ENCODE measurements around the gene MED26. TPM values are rescaled to one million over a fixed set of nuclear protein-coding genes. Genes with fewer than 3 reads are reported as not detected.

The MED26 gene
- total RNA-seq, 1 experiment from 2014 or later = 12.5 TPM

GRCh38 chr19:16615808-16616207 lies 12.2 kb downstream of the MED26 start:
- DNase-seq (ENCODE audit: low spot score) = no peak

- DNase-seq (ENCODE audit: low spot score) = no peak
These were observed 13.1 kb downstream of the MED26 start for GRCh38 chr19:16614941-16615340.

- no peak for DNase-seq (ENCODE audit: low spot score)
These were observed 14.2 kb downstream of the MED26 start for GRCh38 chr19:16613841-16614240.

GRCh38 chr19:16612636-16613035 lies 15.4 kb downstream of the MED26 start:
- no peak for DNase-seq (ENCODE audit: low spot score)

GRCh38 chr19:16611121-16611520 lies 16.9 kb downstream of the MED26 start:
- DNase-seq (ENCODE audit: low spot score) = no peak

- no peak for DNase-seq (ENCODE audit: low spot score)
These were observed 18.3 kb downstream of the MED26 start for GRCh38 chr19:16609511-16610200.

- no peak for DNase-seq (ENCODE audit: low spot score)
These were observed 19.7 kb downstream of the MED26 start for GRCh38 chr19:16608290-16608739.

- DNase-seq (ENCODE audit: low spot score) = no peak
These were observed 20.2 kb downstream of the MED26 start for GRCh38 chr19:16607819-16608218.

GRCh38 chr19:16605553-16605994 lies 22.4 kb downstream of the MED26 start:
- no peak for DNase-seq (ENCODE audit: low spot score)

GRCh38 chr19:16605115-16605514 lies 22.9 kb downstream of the MED26 start:
- no peak for DNase-seq (ENCODE audit: low spot score)

GRCh38 chr19:16604615-16605014 lies 23.4 kb downstream of the MED26 start:
- no peak for DNase-seq (ENCODE audit: low spot score)

- no peak for DNase-seq (ENCODE audit: low spot score)
These were observed 24.9 kb downstream of the MED26 start for GRCh38 chr19:16603090-16603489.

GRCh38 chr19:16601378-16602052 lies 26.5 kb downstream of the MED26 start:
- DNase-seq (ENCODE audit: low spot score) = no peak

GRCh38 chr19:16600824-16601223 lies 27.2 kb downstream of the MED26 start:
- no peak for DNase-seq (ENCODE audit: low spot score)

GRCh38 chr19:16599655-16600346 lies 28.2 kb downstream of the MED26 start:
- no peak for DNase-seq (ENCODE audit: low spot score)

- no peak for DNase-seq (ENCODE audit: low spot score)
These were observed 29.2 kb downstream of the MED26 start for GRCh38 chr19:16598848-16599247.

- no peak for DNase-seq (ENCODE audit: low spot score)
These were observed 31.6 kb downstream of the MED26 start for GRCh38 chr19:16596399-16596798.

GRCh38 chr19:16595097-16595496 lies 32.9 kb downstream of the MED26 start:
- DNase-seq (ENCODE audit: low spot score) = no peak

GRCh38 chr19:16594681-16595091 lies 33.3 kb downstream of the MED26 start:
- DNase-seq (ENCODE audit: low spot score) = no peak

- DNase-seq (ENCODE audit: low spot score) = no peak
These were observed 33.8 kb downstream of the MED26 start for GRCh38 chr19:16594131-16594586.

- DNase-seq (ENCODE audit: low spot score) = no peak
These were observed 34.8 kb downstream of the MED26 start for GRCh38 chr19:16593181-16593580.

- no peak for DNase-seq (ENCODE audit: low spot score)
These were observed 36.0 kb downstream of the MED26 start for GRCh38 chr19:16591803-16592556.
